Lung (tissue), 12 donors: ENCODE results near the gene IL34. TPM values are rescaled to one million over a fixed set of nuclear protein-coding genes. Genes with fewer than 3 reads are reported as not detected.

Experiments
- ATAC-seq: fragments of 200-7000 bp; cut with Tn5 transposase; one replicate; pipeline ENCODE4 v1.9.1; 2020; ENCODE audit warnings: moderate number of reproducible peaks; ENCODE audit not compliant: insufficient read depth, low FRiP score
- DNase-seq, 3 donors: peaks; one replicate each; pipeline ENCODE4 v3.0.0-alpha.2; 2013 to 2017
- H3K27ac ChIP-seq, 2 donors: one replicate each; pipeline ENCODE4 v1.5.1; 2013; ENCODE audit warnings: mild to moderate bottlenecking in 2 of 2, moderate library complexity in 2 of 2, control low read depth in 1 of 2, inconsistent platforms in 1 of 2, low read depth in 1 of 2, low read length in 1 of 2
- H3K27me3 ChIP-seq, 3 donors: one replicate each; pipeline ENCODE4 v1.5.1; 2013; ENCODE audit warnings: low read length in 2 of 3; ENCODE audit not compliant: control insufficient read depth in 3 of 3, insufficient read depth in 3 of 3
- H3K36me3 ChIP-seq, 4 donors: one replicate each; pipeline ENCODE4 v1.5.1; 2013; ENCODE audit warnings: low read length in 4 of 4, mild to moderate bottlenecking in 1 of 4, moderate library complexity in 1 of 4; ENCODE audit not compliant: control insufficient read depth in 4 of 4, insufficient read depth in 4 of 4
- H3K4me1 ChIP-seq, 5 donors: one replicate each; pipeline ENCODE4 v1.5.1; 2013; ENCODE audit warnings: low read length in 5 of 5, mild to moderate bottlenecking in 2 of 5, moderate library complexity in 1 of 5; ENCODE audit not compliant: control insufficient read depth in 5 of 5, insufficient read depth in 5 of 5
- H3K4me3 ChIP-seq: one replicate; pipeline ENCODE4 v1.5.1; 2013; ENCODE audit warnings: mild to moderate bottlenecking, control low read depth, moderate library complexity
- H3K9ac ChIP-seq, 2 donors: one replicate each; pipeline ENCODE4 v1.5.1; 2013; ENCODE audit warnings: low read length in 2 of 2, control low read depth in 1 of 2; ENCODE audit not compliant: insufficient read depth in 1 of 2
- H3K9me3 ChIP-seq, 4 donors: one replicate each; pipeline ENCODE4 v1.5.1; 2013; ENCODE audit warnings: low read length in 3 of 4, mild to moderate bottlenecking in 1 of 4, moderate library complexity in 1 of 4; ENCODE audit not compliant: control insufficient read depth in 4 of 4, insufficient read depth in 3 of 4
- WGBS, 2 donors: extraction: QIAGEN DNeasy Blood & Tissue Kit; methylation state at CpG; one replicate each; pipeline ENCODE4 v1.1.7; 2013; 5-methylcytosine and 5-hydroxymethylcytosine counted together
- polyA plus RNA-seq, 2 donors: library from polyadenylated mRNA; stranded (reverse); fragments of 200-250 nt; gene quantifications; one replicate each; pipeline ENCODE4 v1.2.1, GENCODE V29; 2013
- total RNA-seq, 2 donors: library from RNA; depleted of rRNA in 1 of 2; stranded (reverse); fragments of >200 nt in 1 of 2; gene quantifications; one replicate each; pipeline ENCODE4 v1.2.1, GENCODE V29; 2014 to 2021
- TF ChIP-seq, protein P1 (sequence below): IDR thresholded peaks from 2 replicates; pipeline ENCODE4 v1.5.1; 2012; ENCODE audit warnings: mild to moderate bottlenecking; ENCODE audit errors: control extremely low read depth, extremely low read depth
- donor health status: control.
- donor health status: control.
- donor health status: Bipolar disorder and iron deficiency.
- donor health status: healthy.
- donor health status: DM: yes; HTN: yes; CAD: no.

The IL34 gene
- total and polyA plus RNA-seq, 4 donors = 1.5 to 13.0 (median 7.1) TPM

DNA sequence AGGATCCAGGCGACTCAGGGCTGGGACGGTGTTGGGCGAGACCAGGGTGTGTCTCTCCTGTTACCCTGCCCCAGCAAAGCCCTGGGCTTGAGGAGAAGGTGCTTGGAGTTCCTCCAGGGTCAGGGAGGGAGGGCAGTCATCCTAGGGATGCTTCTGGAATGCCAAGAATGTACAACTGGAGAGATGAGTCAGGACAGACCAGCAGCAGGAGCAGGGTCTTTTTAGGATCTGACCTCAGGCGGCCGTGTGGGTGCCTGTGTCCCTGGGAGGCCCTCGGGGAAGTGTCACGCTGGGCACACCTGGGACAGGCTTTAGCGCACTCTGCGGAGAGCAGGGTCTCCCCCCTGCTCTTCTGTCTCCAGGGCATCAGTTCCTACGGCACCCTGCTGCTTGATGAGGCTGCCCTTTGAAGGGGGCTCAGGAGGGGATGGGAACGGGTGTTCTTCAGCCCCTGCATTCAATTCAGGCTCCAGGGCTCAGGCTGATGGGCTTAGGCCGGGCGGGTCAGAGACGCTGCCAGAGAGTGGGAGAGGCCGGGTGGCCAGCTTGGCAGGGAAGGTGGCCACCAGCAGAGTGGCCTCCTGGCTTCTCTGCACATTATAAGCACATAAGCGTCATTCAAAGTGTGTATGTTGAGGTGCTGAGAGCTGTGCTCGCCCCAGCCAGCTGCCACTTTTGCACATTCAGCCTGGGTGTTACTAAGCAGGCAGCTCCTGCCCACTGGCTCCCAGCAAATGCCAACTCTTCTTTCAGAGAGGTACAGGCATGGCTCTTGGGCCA, 47.9 kb downstream of the IL34 start:
- TF ChIP-seq, protein P1, sequence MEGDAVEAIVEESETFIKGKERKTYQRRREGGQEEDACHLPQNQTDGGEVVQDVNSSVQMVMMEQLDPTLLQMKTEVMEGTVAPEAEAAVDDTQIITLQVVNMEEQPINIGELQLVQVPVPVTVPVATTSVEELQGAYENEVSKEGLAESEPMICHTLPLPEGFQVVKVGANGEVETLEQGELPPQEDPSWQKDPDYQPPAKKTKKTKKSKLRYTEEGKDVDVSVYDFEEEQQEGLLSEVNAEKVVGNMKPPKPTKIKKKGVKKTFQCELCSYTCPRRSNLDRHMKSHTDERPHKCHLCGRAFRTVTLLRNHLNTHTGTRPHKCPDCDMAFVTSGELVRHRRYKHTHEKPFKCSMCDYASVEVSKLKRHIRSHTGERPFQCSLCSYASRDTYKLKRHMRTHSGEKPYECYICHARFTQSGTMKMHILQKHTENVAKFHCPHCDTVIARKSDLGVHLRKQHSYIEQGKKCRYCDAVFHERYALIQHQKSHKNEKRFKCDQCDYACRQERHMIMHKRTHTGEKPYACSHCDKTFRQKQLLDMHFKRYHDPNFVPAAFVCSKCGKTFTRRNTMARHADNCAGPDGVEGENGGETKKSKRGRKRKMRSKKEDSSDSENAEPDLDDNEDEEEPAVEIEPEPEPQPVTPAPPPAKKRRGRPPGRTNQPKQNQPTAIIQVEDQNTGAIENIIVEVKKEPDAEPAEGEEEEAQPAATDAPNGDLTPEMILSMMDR = no peak
- 86 to 92% methylated on average over 17 of the region's 17 CpGs for WGBS, 2 donors
- Histone ChIP-seq H3K27me3 (no peaks in the 10 kb centered on the region), H3K4me1 (peaks cover 15 to 71% (median 33%) of the 10 kb centered on the region in 5 donors), H3K4me3 (no peak overlapping the region), H3K9ac (peak overlapping the region in 1 of 2 donors; percentile 55), H3K9me3 (no peaks in the 10 kb centered on the region), H3K36me3 (peaks cover 0 to 2% (median 0%) of the 10 kb centered on the region in 4 donors), H3K27ac (peak overlapping the region; percentile 37 to 75)
- DNase-seq (no peak), ATAC-seq (no peak)

GRCh38 chr16:70694868-70695218, 48.5 kb downstream of the IL34 start:
- no peak overlapping the region for H3K9ac ChIP-seq
- WGBS, 2 donors = 88 to 94% methylated on average over 4 of the region's 4 CpGs
- H3K27ac ChIP-seq = peak overlapping the region; percentile 37 to 75
- ATAC-seq (no peak), DNase-seq (no peak)
- peaks cover 0 to 2% (median 0%) of the 10 kb centered on the region in 4 donors for H3K36me3 ChIP-seq
- H3K4me1 ChIP-seq = peaks cover 10 to 66% (median 27%) of the 10 kb centered on the region in 5 donors
- no peaks in the 10 kb centered on the region for H3K9me3 ChIP-seq
- H3K27me3 ChIP-seq = no peaks in the 10 kb centered on the region
- TF ChIP-seq, protein P1 = no peak
- no peak overlapping the region for H3K4me3 ChIP-seq

DNA sequence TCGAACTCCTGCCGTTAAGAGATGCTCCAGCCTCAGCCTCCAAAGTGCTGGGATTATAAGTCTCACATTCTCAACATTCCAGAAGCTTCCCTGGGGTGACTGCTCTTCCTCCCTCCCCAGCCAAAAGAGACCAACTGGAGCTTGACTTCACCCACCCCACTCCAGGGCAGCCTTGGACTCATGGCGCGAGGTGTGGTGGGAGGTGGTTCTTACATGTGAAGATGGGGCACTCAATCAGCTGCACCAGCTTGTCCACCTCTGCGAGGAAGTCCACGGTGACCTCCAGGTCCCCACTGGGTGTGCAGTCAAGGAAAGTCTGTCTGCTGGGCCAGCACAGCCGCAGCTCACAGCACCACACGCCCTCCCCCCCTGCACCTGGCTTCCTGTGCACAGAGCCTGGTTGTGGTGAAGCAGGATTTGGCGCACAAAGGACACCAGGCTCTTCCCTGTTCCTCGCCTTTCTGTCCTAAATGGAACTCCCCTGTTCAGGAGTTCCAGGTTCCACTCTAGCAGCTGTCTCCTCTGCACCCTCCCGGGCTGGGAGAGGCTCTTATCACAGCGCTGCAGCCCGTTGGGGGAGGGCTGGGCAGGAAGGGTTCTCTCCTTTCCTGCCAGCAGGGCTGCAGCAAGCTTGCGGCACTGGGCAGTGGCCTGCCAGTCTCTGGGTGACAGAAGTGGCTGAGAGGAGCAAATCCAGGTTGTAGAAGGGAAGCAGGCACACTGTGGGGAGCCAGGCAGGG, 49.1 kb downstream of the IL34 start:
- H3K27ac ChIP-seq = peak overlapping the region in 1 of 2 donors; percentile 50
- H3K9ac ChIP-seq = no peak overlapping the region
- ATAC-seq (no peak), DNase-seq (peak in 1 of 3 donors; percentile 49)
- no peaks in the 10 kb centered on the region for H3K9me3 ChIP-seq
- peaks cover 6 to 68% (median 26%) of the 10 kb centered on the region in 5 donors for H3K4me1 ChIP-seq
- WGBS, 2 donors = 31 to 47% methylated on average over 14 of the region's 14 CpGs
- no peaks in the 10 kb centered on the region for H3K27me3 ChIP-seq
- TF ChIP-seq, protein P1 = no peak
- H3K4me3 ChIP-seq = no peak overlapping the region
- peaks cover 0 to 2% (median 0%) of the 10 kb centered on the region in 4 donors for H3K36me3 ChIP-seq
